ENCODE results near the gene MAGI2. TPM values are rescaled to one million over a fixed set of nuclear protein-coding genes. Genes with fewer than 3 reads are reported as not detected.

MAGI2 gene
- total RNA-seq, 4 donors from 2014 or later: 7.8 to 44.7 (median 21.1) TPM

GRCh38 chr7:78649976-78650375 lies 803.5 kb downstream of the MAGI2 start:
- no peak overlapping the region for H3K27ac ChIP-seq
- ATAC-seq: no peak
- 89 to 93% methylated on average over 3 of the region's 3 CpGs for WGBS, 2 donors (ENCODE audit: low coverage in 1 of 2)
- TF ChIP-seq POLR2A (IDR thresholded peaks at IDR 0.05) (no peak), CTCF (IDR thresholded peaks at IDR 0.05) (no peak), POLR2AphosphoS5 (IDR thresholded peaks at IDR 0.05) (no peak), EP300 (IDR thresholded peaks at IDR 0.05) (no peak)
- no peaks in the 10 kb centered on the region for H3K9me3 ChIP-seq
- no peak overlapping the region for H3K4me3 ChIP-seq
- no peaks in the 10 kb centered on the region for H3K27me3 ChIP-seq
- H3K36me3 ChIP-seq: no peaks in the 10 kb centered on the region
- H3K4me1 ChIP-seq: no peaks in the 10 kb centered on the region

GRCh38 chr7:78649236-78649635 lies 804.2 kb downstream of the MAGI2 start:
- ATAC-seq: no peak
- no peak overlapping the region for H3K4me3 ChIP-seq
- H3K27ac ChIP-seq: no peak overlapping the region
- no peaks in the 10 kb centered on the region for H3K27me3 ChIP-seq
- WGBS, 2 donors (ENCODE audit: low coverage in 1 of 2): 97 to 100% methylated on average over 2 of the region's 2 CpGs
- H3K9me3 ChIP-seq: no peaks in the 10 kb centered on the region
- H3K4me1 ChIP-seq: no peaks in the 10 kb centered on the region
- TF ChIP-seq POLR2A (IDR thresholded peaks at IDR 0.05) (no peak), EP300 (IDR thresholded peaks at IDR 0.05) (no peak), CTCF (IDR thresholded peaks at IDR 0.05) (no peak), POLR2AphosphoS5 (IDR thresholded peaks at IDR 0.05) (no peak)
- H3K36me3 ChIP-seq: no peaks in the 10 kb centered on the region

GRCh38 chr7:78642751-78643150 lies 810.7 kb downstream of the MAGI2 start:
- Histone ChIP-seq H3K27me3 (no peaks in the 10 kb centered on the region), H3K9me3 (no peaks in the 10 kb centered on the region), H3K4me1 (no peaks in the 10 kb centered on the region), H3K4me3 (no peak overlapping the region), H3K36me3 (no peaks in the 10 kb centered on the region), H3K27ac (no peak overlapping the region)
- no peak for ATAC-seq
- TF ChIP-seq EP300 (IDR thresholded peaks at IDR 0.05) (no peak), POLR2A (IDR thresholded peaks at IDR 0.05) (no peak), CTCF (IDR thresholded peaks at IDR 0.05) (no peak), POLR2AphosphoS5 (IDR thresholded peaks at IDR 0.05) (no peak)

- Histone ChIP-seq H3K27ac (no peak overlapping the region), H3K27me3 (no peaks in the 10 kb centered on the region), H3K9me3 (no peaks in the 10 kb centered on the region), H3K36me3 (no peaks in the 10 kb centered on the region), H3K4me1 (no peaks in the 10 kb centered on the region), H3K4me3 (no peak overlapping the region)
- ATAC-seq: no peak
- TF ChIP-seq POLR2AphosphoS5 (IDR thresholded peaks at IDR 0.05) (no peak), CTCF (IDR thresholded peaks at IDR 0.05) (no peak), EP300 (IDR thresholded peaks at IDR 0.05) (no peak), POLR2A (IDR thresholded peaks at IDR 0.05) (no peak)
These were observed 815.1 kb downstream of the MAGI2 start for GRCh38 chr7:78638364-78638763.

GRCh38 chr7:78636727-78637126 lies 816.7 kb downstream of the MAGI2 start:
- Histone ChIP-seq H3K9me3 (no peaks in the 10 kb centered on the region), H3K4me1 (no peaks in the 10 kb centered on the region), H3K36me3 (no peaks in the 10 kb centered on the region), H3K27me3 (no peaks in the 10 kb centered on the region), H3K27ac (no peak overlapping the region), H3K4me3 (no peak overlapping the region)
- WGBS, 2 donors (ENCODE audit: low coverage in 1 of 2): 100% methylated on average over 3 of the region's 6 CpGs
- TF ChIP-seq EP300 (IDR thresholded peaks at IDR 0.05) (no peak), POLR2A (IDR thresholded peaks at IDR 0.05) (no peak), CTCF (IDR thresholded peaks at IDR 0.05) (no peak), POLR2AphosphoS5 (IDR thresholded peaks at IDR 0.05) (no peak)
- no peak for ATAC-seq
